ENCODE measurements around the gene AP2A2. TPM values are rescaled to one million over a fixed set of nuclear protein-coding genes. Genes with fewer than 3 reads are reported as not detected.

Gene AP2A2
- total RNA-seq, 2 experiments from 2014 or later = 24.9 to 43.0 TPM

- Histone ChIP-seq H3K4me1 (ENCODE audit: insufficient read depth, low read length, poor library complexity, severe bottlenecking) (no peaks in the 10 kb centered on the region), H3K9me3 (ENCODE audit: low read length) (no peaks in the 10 kb centered on the region), H2AFZ (ENCODE audit: low read length) (no peak overlapping the region), H3K36me3 (ENCODE audit: insufficient read depth, low read length) (peaks cover 40% of the 10 kb centered on the region), H3K4me3 (ENCODE audit: low read depth, low read length, poor library complexity, severe bottlenecking) (no peak overlapping the region), H3K9me2 (ENCODE audit: insufficient read depth, low read length) (no peaks in the 10 kb centered on the region), H4K20me1 (ENCODE audit: insufficient read depth, low read length) (no peaks in the 10 kb centered on the region), H3K27ac (ENCODE audit: low read depth, low read length, poor library complexity, severe bottlenecking) (no peak overlapping the region), H3K79me2 (ENCODE audit: insufficient read depth, low read depth, low read length) (no peaks in the 10 kb centered on the region), H3K4me2 (ENCODE audit: low read length) (no peak overlapping the region)
- TF ChIP-seq CTCF (conservative IDR thresholded peaks at IDR 0.05; ENCODE audit: low read length) = no peak
- TF ChIP-seq EZH2phosphoT487 (IDR thresholded peaks at IDR 0.05; ENCODE audit: borderline replicate concordance, low read depth, low read length) = no peak
- BruUV-seq (replicated peaks) = no TSS peak
- no peak for DNase-seq (ENCODE audit: low spot score)
- ChIA-PET POLR2A (no interaction called here), CTCF (ENCODE audit: unreplicated experiment) (no interaction called here)
- intact Hi-C loops (cut with micrococcal nuclease; ENCODE audit: unreplicated experiment) = no loop called here
Observed at GRCh38 chr11:999009-999408, 73.3 kb downstream of the AP2A2 start.

GRCh38 chr11:1000357-1001278, 74.9 kb downstream of the AP2A2 start:
- no peak for TF ChIP-seq CTCF (conservative IDR thresholded peaks at IDR 0.05; ENCODE audit: low read length)
- no peak for TF ChIP-seq EZH2phosphoT487 (IDR thresholded peaks at IDR 0.05; ENCODE audit: borderline replicate concordance, low read depth, low read length)
- no peak overlapping the region for H3K27ac ChIP-seq (ENCODE audit: low read depth, low read length, poor library complexity, severe bottlenecking)
- ChIA-PET POLR2A (no interaction called here), CTCF (ENCODE audit: unreplicated experiment) (no interaction called here)
- H3K4me3 ChIP-seq (ENCODE audit: low read depth, low read length, poor library complexity, severe bottlenecking) = no peak overlapping the region
- no peaks in the 10 kb centered on the region for H3K9me2 ChIP-seq (ENCODE audit: insufficient read depth, low read length)
- intact Hi-C loops (cut with micrococcal nuclease; ENCODE audit: unreplicated experiment) = no loop called here
- H3K4me2 ChIP-seq (ENCODE audit: low read length) = no peak overlapping the region
- peaks cover 40% of the 10 kb centered on the region; the same call in 1 of the 2 replicates for H3K36me3 ChIP-seq (ENCODE audit: insufficient read depth, low read length)
- H3K79me2 ChIP-seq (ENCODE audit: insufficient read depth, low read depth, low read length) = no peaks in the 10 kb centered on the region
- no peak for DNase-seq (ENCODE audit: low spot score)
- no peaks in the 10 kb centered on the region for H4K20me1 ChIP-seq (ENCODE audit: insufficient read depth, low read length)
- no peak overlapping the region for H2AFZ ChIP-seq (ENCODE audit: low read length)
- H3K9me3 ChIP-seq (ENCODE audit: low read length) = no peaks in the 10 kb centered on the region
- no TSS peak for BruUV-seq (replicated peaks)
- H3K4me1 ChIP-seq (ENCODE audit: insufficient read depth, low read length, poor library complexity, severe bottlenecking) = no peaks in the 10 kb centered on the region

Data from OCI-LY7 (cell line).